Neutrophil (primary cell): Measurements from ENCODE around the gene PIGV.

Experiments
- H3K27ac ChIP-seq: fragments of 200-600 bp; sonication (generic); 2 replicates; pipeline ENCODE4 v1.5.1; 2016; ENCODE audit warnings: mild to moderate bottlenecking, moderate library complexity
- H3K27me3 ChIP-seq: fragments of 200-600 bp; sonication (generic); 2 replicates; pipeline ENCODE4 v1.6.0; 2016; ENCODE audit warnings: mild to moderate bottlenecking
- H3K36me3 ChIP-seq: fragments of 200-600 bp; sonication (generic); 2 replicates; pipeline ENCODE4 v1.5.1; 2017
- H3K4me1 ChIP-seq, 2 experiments: fragments of 200-600 bp in 1 of 2; sonication (generic) in 1 of 2; 1 replicate in 1 of 2; 2 replicates in 1 of 2; pipeline versions ENCODE4 v1.5.1 to v1.6.1; 2013 to 2016; ENCODE audit warnings: low read depth in 1 of 2, low read length in 1 of 2, mild to moderate bottlenecking in 1 of 2, moderate library complexity in 1 of 2; ENCODE audit not compliant: control insufficient read depth in 1 of 2, insufficient read depth in 1 of 2
- H3K4me3 ChIP-seq, 2 experiments: fragments of 200-600 bp in 1 of 2; sonication (generic) in 1 of 2; 1 replicate in 1 of 2; 2 replicates in 1 of 2; pipeline ENCODE4 v1.5.1; 2013 to 2016; ENCODE audit warnings: low read depth in 1 of 2, low read length in 1 of 2, mild to moderate bottlenecking in 1 of 2, moderate library complexity in 1 of 2
- H3K9me3 ChIP-seq: fragments of 200-600 bp; sonication (generic); 2 replicates; pipeline ENCODE4 v1.5.1; 2016
- CTCF ChIP-seq: fragments of 200-600 bp; sonication (generic); IDR thresholded peaks from 2 replicates; pipeline ENCODE4 v1.5.1; 2016; ENCODE audit warnings: antibody characterized with exemption

Gene PIGV

GRCh38 chr1:26824731-26825130, 37.0 kb downstream of the PIGV start:
- no peaks in the 10 kb centered on the region for H3K27me3 ChIP-seq
- H3K36me3 ChIP-seq = peaks cover 9% of the 10 kb centered on the region
- no peaks in the 10 kb centered on the region for H3K9me3 ChIP-seq
- peaks cover 44 to 52% of the 10 kb centered on the region in 2 experiments for H3K4me1 ChIP-seq
- no peak for TF ChIP-seq CTCF
- H3K27ac ChIP-seq = no peak overlapping the region
- no peak overlapping the region for H3K4me3 ChIP-seq

- H3K4me3 ChIP-seq = peak within 1 kb of the TSS; percentile 76 to 100
Observed at GRCh38 chr1:26826261-26827105, 38.7 kb downstream of the PIGV start, which contains the start of gene ZDHHC18. TSS of gene ZDHHC18 (plus strand) at chr1:26826688. CDS start at chr1:26826805, 117 bp downstream.

GRCh38 chr1:26827106-26827604, 39.4 kb downstream of the PIGV start:
- no peak for TF ChIP-seq CTCF
- H3K4me1 ChIP-seq = peaks cover 51 to 62% of the 10 kb centered on the region in 2 experiments
- H3K36me3 ChIP-seq = peaks cover 18% of the 10 kb centered on the region
- no peaks in the 10 kb centered on the region for H3K27me3 ChIP-seq
- H3K9me3 ChIP-seq = no peaks in the 10 kb centered on the region
- peak overlapping the region; percentile 76 to 100 for H3K4me3 ChIP-seq
- peak overlapping the region; percentile 93 for H3K27ac ChIP-seq

More at GRCh38 chr1:26826261-26827105, 38.7 kb downstream of the PIGV start, which contains the start of gene ZDHHC18:
- H3K36me3 ChIP-seq = peaks cover 14% of the 10 kb centered on the region
- peak within 1 kb of the TSS; percentile 93 for H3K27ac ChIP-seq
- no peaks in the 10 kb centered on the region for H3K27me3 ChIP-seq
- peaks cover 47 to 55% of the 10 kb centered on the region in 2 experiments for H3K4me1 ChIP-seq
- TF ChIP-seq CTCF = peak; percentile 92
- no peaks in the 10 kb centered on the region for H3K9me3 ChIP-seq

- peak overlapping the region; percentile 76 to 100 for H3K4me3 ChIP-seq
- H3K4me1 ChIP-seq = peaks cover 56 to 67% of the 10 kb centered on the region in 2 experiments
- H3K9me3 ChIP-seq = no peaks in the 10 kb centered on the region
- no peaks in the 10 kb centered on the region for H3K27me3 ChIP-seq
- peaks cover 23% of the 10 kb centered on the region for H3K36me3 ChIP-seq
- H3K27ac ChIP-seq = peak overlapping the region; percentile 93
- TF ChIP-seq CTCF = no peak
Observed at GRCh38 chr1:26827663-26828062, 39.9 kb downstream of the PIGV start.

- Histone ChIP-seq H3K27ac (peak overlapping the region; percentile 93), H3K4me1 (peaks cover 63 to 75% of the 10 kb centered on the region in 2 experiments), H3K9me3 (no peaks in the 10 kb centered on the region)
Observed at GRCh38 chr1:26828411-26828991, 40.8 kb downstream of the PIGV start.

More at GRCh38 chr1:26828411-26828991, 40.8 kb downstream of the PIGV start:
- TF ChIP-seq CTCF = no peak
- Histone ChIP-seq H3K4me3 (peak overlapping the region; percentile 76 to 100), H3K36me3 (peaks cover 31% of the 10 kb centered on the region), H3K27me3 (no peaks in the 10 kb centered on the region)
